Posterior cingulate gyrus (tissue), 11 donors: ENCODE data around the gene PLA2G2F.
A peak's percentile ranks its signal among the peaks of the same experiment; 100 is the strongest.
"Not testable (repeated sequence)": the region's sequence is repeated elsewhere in the genome, so short reads cannot be mapped to it uniquely, and the experiment has no call there.

Experiments
- DNase-seq, 10 donors: peaks; one replicate each; pipeline versions ENCODE4 v3.0.0 to v3.0.0-alpha.2; 2020 to 2021; ENCODE audit warnings: mixed read lengths in 3 of 10
- intact Hi-C: fragments of 100-400 bp; cut with DNase I; formaldehyde crosslinking; loops from one replicate; pipeline ENCODE4 v1.15.1; 2023

PLA2G2F gene

DNA sequence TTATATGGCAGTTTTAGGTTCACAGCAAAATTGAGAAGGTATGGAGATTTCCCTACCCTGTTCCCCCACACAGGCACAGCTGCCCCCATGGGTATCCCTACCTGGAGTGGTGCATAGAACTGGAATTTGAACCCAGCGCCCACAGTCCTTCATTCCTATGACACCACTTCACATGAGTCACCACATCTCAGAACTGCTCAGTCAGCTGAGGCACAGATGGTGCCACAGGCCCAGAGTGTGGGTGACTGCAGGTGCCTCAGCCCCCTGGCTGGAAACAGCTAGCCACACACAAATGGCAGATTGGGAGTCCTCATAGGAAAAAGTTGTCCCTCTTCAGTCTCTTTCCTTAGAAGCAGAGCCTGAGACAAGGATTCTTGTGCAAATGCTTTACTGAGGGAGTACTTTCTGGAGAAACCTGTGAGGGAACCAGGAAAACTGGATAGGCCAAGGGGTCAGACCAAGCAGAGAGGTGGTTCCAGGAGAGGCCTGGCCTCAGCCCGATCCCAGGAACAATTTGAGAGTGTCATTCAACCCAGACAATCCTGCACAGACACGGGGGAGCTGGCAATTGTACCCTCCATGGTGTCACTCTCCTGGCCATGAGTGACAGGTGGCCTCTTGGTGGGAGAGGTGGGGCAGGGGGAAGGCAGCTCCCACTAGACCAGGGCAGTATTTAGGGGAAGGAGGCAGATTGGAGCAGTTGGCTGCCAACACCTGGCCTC lies 26.7 kb upstream of the PLA2G2F start:
- intact Hi-C loops = no loop called here
- no peak for DNase-seq

DNA sequence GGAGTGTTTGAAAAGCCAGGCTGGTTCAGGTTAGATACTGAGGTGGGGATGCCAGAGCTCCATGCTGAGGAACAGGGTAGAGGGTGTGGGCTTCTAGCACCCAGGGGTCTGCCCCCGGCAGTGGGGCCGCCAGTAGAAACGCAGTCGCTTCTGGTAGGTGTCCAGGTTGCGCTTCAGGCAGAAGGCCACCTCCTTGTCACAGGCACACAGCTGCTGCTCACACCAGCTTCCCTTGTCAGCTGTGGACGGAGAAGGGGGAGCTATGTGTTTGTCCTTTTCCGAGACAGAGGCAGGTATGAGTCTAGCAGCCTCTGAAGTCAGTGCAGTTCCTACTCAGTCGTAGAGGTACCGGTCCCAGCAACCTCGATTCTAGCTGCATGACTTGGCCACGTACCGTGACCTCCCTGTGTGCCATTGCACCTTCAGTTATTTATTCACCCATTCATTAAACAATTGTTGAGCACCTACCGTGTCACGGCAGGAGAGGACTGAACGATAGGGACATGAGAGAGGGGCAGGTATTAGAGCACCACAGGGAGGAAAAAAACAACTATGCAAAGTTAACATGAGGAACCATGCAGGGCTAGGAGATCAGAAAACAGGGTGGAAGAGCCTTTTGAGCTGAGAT lies 25.0 kb upstream of the PLA2G2F start:
- no peak for DNase-seq
- intact Hi-C loops = no loop called here

DNA sequence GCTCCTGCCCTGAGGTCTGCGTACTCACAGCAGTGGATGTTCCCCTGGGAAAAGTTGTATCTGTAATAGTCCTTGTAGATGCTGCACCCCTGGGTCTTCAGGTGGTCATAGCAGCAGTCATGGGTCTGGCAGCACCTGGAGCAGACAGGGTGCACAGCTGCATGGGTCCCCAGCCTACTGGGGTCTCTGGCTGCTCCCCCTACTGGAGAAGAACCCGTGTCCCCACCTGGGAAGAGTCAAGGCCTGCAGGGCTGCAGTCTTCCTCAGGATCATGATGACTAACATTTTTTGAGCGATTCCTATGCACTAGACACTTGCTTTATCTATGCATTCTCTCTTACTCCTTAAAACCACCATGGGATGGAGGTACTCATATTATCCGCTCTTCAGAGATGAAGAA lies 23.6 kb upstream of the PLA2G2F start:
- DNase-seq = no peak
- intact Hi-C loops = no loop called here

DNA sequence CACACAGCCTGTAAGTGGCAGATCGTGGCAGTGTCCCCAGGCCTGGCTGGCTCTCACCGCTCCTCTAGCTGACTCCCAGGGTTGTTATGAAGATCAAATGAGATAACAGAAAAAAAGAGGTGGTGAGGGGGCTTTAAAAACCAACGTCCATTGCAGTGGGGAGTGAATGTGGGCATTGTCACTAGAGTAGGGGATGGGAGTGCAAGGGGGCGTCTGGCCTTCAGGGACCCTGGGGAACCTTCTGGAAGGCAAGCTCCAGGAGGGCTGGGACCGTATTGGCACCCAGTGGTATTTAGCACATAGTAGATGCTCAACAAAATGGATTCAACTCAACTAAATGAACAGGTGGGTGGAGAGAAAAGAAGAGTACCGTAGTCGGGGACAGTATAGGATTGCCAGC lies 23.2 kb upstream of the PLA2G2F start:
- intact Hi-C loops = no loop called here
- no peak for DNase-seq

DNA sequence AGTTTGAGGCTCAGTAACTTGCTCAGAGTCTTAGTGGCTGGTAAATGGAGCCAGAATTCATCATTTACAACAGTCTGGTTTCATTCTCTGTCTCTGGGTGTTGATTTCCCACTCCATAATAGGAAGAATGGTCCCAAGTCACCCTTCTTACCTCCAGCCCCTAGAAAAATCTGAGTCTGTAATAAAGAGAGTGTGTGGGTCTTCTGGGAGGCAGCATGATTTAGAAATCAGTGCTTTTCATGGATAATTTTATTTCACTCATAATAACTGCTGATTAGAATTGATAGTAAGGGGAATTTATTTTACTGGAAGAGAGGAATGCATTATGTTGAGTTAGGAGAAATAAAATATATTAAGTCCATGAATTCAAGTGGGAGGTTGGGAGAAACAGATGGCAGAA lies 21.9 kb upstream of the PLA2G2F start:
- DNase-seq = no peak
- intact Hi-C loops = no loop called here

DNA sequence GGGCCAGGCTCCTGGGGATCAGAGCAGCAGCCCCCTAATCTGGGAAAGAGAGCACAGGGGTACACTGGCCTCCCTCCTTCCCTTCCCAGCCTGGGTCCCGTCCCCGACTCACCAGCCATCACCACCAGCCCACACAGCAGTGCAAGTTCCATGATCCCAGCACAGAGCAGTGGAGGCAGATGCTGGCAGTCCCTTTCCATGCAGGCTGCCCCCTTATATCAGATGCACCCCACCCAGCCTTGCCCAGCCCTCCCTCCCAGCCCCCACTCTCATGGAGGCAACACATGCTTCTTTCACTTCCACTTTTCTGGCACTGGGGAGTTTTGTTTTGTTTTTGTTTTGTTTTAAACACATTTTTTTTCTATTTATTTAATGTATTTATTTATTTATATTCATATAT lies 19.8 kb upstream of the PLA2G2F start, which contains the start of gene PLA2G2D:
Gene PLA2G2D, minus strand, starts transcription at position 190 of the 400 bp plus-strand sequence. Its CDS starts 38 bp downstream, at position 152.
- no peak for DNase-seq
- intact Hi-C loops = no loop called here

DNA sequence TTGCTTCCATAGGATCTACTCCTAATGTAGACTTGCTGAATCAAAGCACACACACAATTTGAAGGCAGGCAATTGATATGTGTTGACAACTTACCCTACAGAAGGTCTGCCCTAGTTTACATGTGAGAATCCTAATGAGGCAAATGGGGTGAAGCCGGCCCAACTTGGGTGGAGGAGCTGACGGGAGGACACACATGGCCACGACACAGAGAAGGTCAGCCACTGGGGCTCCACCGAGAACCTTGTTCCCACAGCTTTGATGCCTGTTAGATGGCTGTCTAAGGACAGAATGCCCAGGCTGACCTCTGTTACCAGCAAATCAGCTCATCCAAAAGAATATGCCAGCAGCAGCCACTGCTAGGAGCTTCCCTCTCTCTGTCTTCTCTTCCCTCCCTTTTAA lies 18.3 kb upstream of the PLA2G2F start:
- intact Hi-C loops = no loop called here
- no peak for DNase-seq

DNA sequence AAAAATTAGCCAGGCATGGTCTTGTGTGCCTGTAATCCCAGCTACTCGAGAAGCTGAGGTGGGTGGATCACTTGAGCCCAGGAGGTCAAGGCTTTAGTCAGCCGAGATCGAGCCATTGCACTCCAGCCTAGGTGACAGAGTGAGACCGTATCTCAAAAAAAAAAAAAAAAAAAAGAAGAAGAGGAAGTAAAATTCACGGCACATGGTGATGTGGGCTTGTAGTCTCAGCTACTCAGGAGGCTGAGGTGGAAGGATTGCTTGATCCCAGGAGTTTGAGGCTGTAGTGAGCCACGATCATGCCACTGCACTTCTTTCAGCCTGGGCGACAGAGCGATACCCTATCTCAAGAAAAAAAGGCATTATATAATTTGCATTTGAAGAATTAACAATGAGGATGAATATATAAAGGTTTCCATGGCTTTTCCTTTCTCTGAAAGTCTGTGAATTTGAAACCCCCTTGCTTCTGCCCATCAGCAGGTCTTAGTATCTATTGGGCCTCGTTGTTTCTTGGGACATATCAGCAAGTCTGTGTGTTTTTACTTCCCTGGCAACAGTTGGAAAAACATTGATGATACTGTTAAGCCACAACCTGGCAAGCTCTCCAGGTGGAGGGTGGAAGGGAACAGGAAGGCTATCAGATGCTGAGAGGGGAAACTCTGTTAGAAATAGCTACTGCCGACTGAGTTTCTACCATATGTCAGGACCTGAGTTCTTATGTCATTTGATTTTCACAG lies 15.2 kb upstream of the PLA2G2F start:
- intact Hi-C loops = no loop called here
- DNase-seq = no peak

DNA sequence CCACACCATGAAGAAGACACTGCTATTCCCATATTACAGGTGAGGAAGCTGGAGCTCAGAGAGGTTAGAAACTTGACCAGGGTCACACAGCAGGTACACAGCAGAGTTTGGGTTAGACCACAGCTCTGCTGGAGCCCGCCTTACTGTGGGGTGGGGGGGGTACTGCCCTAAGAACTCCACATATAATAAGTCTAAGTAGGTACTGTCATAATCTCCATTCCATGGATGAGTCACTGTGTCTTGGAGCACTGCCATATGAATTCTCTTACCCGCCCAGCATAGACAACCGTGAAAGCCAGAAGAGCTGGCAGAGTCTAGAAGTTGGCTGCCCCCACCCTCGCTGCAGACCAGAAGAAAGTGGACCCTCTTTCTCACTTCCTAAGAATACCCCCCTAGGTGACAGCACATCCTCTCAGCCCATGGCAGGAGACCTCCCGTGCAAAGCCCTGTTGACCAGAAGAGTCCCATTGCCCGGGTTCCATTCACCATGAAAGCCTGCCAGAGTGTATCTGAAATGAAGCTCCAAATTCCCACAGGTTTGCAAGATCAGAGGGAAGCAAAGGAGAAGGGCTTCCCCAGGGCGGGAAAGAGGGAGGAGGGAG lies 14.6 kb upstream of the PLA2G2F start:
- peak in 2 of 10 donors; percentile 19 for DNase-seq
- intact Hi-C loops = no loop called here

DNA sequence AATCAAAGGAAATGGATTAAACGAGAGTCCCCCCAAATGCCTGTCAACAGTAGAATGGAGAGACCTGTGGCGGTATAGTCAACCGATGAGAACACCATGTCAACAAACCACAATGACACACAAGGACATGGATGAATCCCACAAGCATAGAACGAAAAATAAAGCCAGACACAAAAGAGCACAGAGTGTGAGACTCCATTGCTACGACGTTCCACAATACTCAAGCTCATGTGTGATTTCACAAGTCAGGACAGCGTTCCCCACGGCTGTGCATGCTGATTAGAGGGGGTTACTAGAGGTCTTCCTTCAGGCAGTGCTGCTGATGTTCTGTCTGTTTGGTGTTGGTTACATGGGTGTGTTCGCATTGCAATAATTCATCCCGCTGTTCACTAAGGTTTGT lies 14.0 kb upstream of the PLA2G2F start:
- DNase-seq = no peak
- intact Hi-C loops = no loop called here

DNA sequence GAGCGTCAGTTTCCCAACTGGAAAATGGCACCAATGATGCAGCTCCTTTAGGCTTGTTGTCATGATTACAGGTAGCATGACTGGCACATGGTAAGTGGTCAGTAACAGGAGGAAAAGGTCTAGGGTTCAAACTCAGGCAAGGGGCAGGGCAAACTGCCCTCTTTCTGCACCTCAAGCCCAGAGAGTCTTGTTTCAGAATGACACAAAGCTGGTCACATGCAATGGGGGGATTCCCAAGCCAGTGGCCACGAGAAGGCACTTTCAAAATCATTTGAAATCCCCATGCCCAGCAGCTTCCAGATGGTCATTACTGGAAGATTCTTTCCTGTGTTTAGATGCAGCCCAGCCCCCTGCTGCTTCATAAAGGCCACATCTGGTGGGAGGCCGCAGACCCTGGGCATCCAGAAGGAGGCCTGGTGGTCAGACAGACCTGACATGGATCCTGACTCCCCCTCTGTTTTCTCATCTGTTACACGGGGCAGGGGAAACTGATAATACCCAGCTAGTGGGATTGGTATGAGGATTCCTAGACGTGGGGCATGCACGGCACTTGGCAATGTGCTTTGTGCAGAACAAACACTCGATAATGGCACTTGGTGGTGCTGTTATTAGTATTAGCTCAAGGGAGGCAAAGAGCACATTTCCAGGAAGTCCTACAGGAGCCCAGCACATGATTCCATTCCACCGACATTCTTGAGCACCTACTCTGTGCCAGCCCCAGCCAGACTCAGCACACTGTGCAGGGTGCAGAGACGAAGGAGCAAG lies 12.9 kb upstream of the PLA2G2F start:
- intact Hi-C loops = no loop called here
- DNase-seq = no peak

DNA sequence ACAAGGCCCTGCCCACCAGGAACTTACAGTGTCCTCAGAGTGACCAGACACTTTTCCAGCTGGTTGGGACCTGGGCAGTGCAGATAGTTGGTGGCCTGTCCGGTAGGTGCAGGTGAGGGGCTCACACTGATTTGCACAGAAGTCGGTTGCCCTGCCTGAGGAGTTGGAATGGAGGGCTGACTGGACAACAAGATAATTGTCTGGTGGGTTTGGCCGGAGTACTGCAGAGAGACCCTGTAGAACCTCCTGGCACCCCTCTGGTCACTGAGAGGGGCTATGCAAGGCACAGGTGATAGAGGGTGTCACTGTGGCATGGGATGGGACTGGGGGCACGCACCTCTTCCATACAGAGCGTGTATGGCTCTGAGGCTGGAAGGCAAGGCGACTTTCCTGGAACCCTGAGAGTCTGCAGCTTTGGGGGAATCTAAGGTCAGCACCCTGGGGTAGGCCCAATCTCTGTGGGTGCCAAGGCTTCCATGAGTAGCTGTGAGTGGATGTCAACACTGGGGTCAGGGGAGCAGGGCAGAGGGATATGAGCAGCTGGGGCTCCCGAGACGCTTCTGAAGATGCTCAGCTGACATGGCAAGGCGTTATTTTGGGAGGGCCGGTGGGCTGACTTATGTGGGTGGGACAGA lies 12.2 kb upstream of the PLA2G2F start:
- intact Hi-C loops = no loop called here
- DNase-seq = no peak

DNA sequence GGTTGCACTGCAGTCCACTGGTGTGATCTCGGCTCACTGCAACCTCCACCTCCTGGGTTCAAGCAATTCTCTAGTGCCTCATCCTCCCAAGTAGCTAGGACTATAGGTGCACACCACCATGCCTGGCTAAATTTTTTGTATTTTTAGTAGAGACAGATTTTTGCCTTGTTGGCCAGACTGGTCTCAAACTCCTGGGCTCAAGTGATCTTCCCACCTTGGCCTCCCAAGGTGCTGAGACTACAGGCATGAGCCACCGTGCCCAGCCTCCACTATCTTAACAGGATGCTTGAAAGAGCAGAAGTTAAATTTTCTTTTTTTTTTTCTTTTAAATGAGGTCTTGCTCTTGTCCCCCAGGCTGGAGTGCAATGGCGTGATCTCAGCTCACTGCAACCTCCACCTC lies 8.6 kb upstream of the PLA2G2F start:
- intact Hi-C loops = not testable (repeated sequence)
- DNase-seq = peak in 1 of 10 donors; percentile 36

DNA sequence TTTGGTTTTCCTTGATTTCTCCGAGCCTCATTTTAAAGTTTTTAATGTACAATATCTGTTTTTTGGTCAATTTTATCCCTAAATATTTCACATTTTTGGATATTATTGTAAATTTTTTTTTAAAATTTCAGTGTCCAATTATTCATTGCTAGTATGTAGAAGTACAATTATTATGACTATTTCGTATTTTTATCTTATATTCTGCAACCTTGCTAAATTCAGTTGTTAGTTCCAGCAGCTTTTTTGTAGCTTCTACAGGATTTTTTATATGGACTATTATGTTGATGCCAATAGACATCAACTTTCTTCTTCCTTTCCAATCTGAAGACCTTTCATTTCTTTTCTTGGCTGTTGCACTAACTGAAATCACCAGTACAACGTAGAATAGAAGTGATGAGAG lies 4.1 kb upstream of the PLA2G2F start:
- DNase-seq = no peak
- intact Hi-C loops = no loop called here

DNA sequence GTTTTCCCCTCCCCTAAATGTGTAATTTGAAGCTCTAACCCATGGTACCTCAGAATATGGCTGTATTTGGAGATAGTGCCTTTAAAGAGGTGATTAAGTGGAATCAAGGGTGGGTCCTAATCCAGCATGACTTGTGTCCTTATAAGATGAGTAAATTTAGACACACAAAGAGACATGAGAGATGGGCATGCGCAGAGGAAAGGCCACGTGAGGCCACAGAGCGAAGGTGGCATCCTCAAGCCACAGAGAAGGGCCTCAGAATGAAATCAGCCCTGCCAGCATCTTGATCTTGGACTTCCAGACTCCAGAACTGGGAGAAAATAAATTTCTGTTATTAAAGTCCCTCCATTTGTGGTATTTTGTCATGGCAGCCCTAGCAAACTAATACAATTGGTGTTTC lies 2.9 kb upstream of the PLA2G2F start:
- intact Hi-C loops = no loop called here
- DNase-seq = no peak

DNA sequence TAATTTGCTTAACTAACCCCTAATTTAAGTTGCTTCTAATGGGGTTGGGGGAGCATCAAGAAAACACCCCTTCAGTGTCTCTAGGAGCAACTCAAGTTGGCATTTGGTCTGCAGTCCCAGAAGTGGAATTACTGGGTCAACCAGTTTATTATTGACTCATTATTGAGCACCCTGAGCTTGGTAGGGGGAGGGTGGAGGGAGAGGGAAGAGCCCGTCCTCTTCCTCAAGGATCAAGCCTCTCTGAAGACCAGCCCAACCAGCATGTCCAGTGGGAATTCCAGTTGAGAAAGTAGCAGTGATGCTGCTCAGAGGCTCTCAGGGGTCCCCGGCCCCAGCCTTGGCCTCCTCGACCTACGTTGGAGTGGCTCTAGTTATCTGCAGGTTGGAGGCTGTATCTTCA lies 2.1 kb upstream of the PLA2G2F start:
- peak in 1 of 10 donors; percentile 52 for DNase-seq
- intact Hi-C loops = no loop called here

DNA sequence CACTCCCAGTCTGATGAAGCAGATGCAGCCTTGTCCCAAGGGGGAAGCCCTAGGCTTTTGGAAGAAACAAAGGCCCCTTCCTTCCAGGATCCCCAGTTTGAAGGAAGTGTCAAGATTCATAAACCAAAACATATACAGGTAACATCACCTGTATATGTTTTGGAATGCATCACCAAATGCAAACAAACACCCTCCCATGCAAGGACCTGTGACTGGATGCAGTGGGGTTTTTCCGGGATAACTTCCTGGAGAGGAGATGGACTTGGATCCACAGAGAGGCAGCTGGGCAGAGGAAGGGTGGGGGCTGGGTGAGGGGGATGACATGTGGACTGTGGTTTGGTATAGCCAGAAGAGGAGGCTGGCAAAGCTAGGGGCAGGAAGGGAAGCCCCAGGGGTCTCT lies 1.5 kb upstream of the PLA2G2F start:
- DNase-seq = peak in 1 of 10 donors; percentile 7
- intact Hi-C loops = no loop called here

DNA sequence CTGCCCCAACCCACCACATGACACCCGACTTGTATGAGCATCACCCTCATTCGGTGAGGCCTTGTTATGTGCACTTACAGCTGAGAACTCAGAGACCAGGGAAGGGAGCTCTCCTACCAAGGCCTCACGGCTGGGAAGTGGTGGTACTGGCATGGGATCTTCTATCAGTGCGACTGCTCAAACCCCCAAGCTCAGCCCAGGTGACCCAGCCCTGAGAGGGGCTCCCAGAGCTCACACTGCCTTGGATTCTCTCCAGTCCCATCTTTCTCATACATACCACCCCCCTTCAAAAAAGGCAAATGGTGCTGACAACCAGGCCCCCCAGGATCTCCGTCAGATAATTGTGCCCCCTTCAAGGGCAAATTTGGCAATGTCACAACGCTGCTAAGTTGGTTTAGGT lies 777 bp upstream of the PLA2G2F start:
- peak in 2 of 10 donors; percentile 35 to 59 for DNase-seq
- intact Hi-C loops = no loop called here

DNA sequence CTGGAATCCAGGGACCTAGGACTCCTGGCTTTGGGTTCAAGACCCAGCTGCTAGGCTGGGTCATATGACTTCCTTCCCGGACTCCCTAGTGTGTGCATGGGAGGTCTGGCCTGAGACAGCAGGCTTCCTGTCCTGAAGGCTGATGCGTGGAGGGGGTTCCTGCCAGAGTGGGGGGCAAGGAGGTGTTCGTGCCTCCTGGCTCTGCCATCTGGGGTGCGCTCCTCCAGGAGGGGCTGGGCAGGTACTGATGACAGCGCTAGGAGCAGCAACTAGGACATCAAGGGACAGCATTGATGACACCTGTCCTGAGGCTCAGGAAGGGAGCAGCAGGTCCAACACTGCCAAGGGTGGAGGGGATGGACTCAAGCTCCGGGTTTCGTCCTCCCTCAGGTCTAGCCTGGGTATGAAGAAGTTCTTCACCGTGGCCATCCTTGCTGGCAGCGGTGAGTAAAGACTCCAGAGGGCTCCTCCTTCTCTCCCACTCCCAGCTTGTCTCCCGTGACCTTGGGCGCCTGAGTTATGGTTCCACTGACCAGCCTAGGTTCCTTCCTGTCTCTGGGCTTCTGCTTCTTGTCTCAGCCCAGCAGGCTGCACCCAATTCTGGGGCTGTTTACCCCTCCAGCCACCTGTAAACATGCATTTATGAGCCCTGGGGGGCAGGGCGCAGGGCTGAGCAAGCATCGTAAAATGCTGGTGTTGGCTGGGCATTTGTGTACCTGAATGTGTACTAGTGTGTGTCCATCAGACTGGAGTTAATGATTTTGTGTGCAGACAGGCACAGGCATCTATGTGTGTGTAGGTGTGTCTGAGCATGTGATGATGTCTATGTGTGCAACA lies 871 bp downstream of the PLA2G2F start:
- peak in 2 of 10 donors; percentile 52 to 79 for DNase-seq
- intact Hi-C loops = no loop called here
